GM19468 (cell line): ENCODE measurements around the gene PAK2.
"Not testable (repeated sequence)": the region's sequence is repeated elsewhere in the genome, so short reads cannot be mapped to it uniquely, and the experiment has no call there.

ENCODE experiments used
- ATAC-seq: cut with Tn5 transposase; IDR thresholded peaks from one replicate; pipeline ENCODE4 v1.9.1; 2021; ENCODE audit warnings: mild to moderate bottlenecking, moderate library complexity, moderate number of reproducible peaks; ENCODE audit not compliant: unreplicated experiment; ENCODE audit errors: extremely low read depth

PAK2 gene

DNA sequence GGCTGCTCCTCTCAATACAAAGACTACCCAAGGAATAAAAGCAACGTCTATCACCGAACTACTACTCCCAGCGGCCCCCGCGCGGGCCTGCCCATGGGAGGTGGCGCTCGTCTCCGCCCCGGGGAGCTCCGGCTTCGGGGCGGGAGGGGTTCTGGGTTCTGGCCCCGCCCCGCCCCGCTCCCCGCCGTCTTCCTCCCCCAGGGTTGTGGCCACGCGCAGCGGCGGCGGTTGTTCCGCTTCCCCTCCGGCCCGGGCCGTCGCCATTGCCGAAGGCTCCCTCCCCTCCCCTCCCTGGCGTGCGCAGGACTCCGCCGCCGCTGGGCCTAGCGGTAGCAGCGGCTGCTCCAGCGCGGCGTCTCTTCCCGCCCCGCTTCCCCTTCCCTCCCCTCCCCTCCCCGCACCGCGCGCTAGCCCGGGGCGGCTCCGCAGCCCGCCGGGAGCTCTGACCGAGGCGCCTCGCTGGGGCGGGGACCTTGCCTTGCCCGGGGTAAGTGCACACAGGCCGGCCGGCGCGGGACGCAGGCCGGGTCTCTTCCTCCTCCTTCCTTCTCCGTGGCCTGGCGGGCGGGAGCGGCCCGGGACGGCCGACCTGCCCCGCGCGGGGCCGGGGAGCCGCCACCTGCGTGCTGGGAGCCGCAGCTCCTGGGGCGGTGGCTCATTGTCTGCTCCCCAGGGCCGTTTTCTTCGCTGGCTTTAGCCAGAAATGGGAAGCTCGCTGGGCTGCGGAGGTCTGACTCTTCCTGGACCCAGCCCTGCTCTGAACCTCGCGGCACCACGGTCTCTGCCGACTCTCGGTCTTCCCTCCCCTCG is at the start of gene PAK2:
Gene PAK2 (plus strand): TSS at position 187 of the 810 bp plus-strand sequence. CDS start 42,790 bp downstream, outside the sequence.
- peak; percentile 74 for ATAC-seq

- no peak for ATAC-seq
Measured at GRCh38 chr3:196689941-196690660, 49.6 kb upstream of the PAK2 start.

DNA sequence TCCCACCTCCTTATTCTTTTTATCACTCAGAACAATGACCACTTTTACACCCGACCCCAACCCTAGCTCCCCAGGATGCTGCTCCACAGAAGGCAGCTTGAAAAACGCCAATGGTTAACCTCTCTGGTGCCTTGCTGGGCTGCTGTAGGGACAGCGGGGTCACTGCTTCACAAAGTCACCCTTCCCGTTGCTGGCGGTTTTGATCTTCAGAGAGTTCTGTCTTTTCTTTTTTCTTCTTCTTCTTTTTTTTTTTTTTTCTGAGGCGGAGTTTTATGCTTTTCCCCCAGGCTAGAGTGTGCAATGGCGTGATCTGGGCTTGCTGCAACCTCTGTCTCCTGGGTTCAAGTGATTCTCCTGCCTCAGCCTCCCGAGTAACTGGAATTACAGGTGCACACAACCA is 48.3 kb upstream of the PAK2 start:
- ATAC-seq, result no peak

- no peak for ATAC-seq
Measured at GRCh38 chr3:196694202-196694638, 45.4 kb upstream of the PAK2 start.

DNA sequence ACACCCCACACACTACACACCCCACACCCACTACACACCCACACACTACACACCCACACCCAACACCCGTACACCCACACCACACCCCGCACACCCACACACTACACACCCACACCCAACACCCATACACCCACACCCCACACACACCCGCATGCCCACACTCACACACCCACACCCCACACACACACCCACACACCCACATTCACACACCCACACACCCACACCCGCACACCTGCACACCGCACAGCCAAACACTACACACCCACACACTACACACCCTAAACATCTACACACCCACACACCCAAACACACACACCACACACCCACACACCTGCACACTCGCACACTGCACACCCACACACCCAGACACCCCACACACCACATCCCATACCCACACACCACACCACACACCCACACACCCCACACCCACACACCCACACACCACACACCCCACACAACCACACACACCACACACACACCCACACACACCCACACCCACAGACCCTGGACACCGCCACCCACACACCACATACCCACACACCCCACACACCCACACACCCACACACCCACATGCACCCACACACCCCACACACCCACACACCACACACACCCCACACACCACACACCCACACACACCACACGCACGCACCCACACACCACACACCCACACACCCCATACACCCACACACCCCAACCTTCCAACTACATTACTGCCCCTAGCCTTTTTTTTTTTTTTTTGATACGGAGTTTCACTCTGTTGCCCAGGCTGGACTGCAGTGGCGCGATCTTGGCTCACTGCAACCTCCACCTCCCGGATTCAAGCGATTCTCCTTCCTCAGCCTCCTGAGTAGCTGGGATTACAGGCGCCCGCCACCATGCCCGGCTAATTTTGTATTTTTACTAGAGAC is 44.5 kb upstream of the PAK2 start:
- ATAC-seq, result no peak

DNA sequence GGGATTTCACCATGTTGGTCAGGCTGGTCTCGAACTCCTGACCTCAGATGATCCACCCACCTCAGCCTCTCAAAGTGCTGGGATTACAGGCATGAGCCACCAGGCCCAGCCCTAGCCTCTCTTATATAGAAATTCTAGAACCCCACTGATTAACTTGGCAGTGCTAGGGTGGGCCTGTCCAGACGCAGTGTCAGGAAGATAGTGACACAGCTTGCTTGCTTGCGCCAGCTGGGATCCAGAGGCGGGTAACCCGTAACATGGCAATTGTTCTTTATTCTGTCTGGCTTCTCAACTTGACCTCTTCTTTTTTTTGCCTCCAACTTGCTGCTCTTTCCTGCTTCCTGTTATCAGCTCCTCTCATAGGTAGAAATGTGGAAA is 43.8 kb upstream of the PAK2 start:
- no peak for ATAC-seq

DNA sequence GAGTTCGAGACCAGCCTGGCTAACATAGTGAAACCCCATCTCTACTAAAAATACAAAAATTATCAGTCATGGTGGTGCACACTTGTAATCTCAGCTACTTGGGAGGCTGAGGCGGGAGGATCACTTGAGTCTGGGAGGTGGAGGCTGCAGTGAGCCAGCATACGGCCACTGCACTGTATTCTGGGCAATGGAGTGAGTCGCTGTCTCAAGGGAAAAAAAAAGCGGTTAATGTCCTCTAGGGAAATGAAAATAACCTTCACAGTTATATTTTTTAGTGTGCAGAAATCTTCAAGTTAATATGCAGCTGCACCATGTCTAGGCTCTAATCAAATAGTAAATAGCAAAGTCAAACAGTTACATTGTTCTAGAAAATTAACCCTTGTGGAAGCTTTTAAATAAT is 42.4 kb upstream of the PAK2 start:
- ATAC-seq, result no peak

DNA sequence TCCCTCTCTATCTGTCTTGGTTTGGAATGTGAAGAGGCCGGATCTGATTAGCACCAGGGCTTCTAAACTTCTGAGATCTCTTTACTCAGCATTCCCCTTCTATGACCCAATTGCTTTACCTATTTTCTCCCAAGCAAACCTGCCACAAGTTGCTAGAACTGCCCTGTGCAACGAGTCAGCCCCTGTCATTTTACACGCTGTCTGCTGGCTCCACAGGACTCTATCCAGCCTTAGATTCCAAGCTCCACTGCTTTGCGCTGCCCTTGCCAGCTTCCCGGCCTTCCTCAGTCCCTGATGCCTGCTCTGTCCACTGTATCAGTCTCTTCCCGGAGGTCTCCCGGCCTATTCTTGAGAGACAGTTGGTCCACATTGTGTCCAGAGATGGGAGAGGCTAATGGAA is 39.9 kb upstream of the PAK2 start:
- no peak for ATAC-seq

DNA sequence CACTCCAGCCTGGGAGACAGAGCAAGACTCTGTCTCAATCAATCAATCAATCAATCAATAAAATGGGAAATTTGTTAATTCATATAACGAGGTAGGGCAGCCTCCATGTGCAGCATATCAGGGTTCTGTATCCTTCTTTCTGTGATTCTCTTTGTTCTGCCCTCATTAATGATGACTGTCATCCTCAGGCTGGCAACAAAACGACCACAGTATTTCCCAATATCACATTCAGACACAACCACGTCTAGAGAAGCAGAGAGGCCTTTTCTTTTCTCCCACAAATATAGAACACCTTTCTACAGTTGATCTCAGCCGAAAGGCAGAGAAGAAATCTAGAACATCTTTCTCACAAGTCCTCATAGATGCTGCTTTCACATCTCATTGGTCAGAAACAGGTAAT is 38.9 kb upstream of the PAK2 start:
- ATAC-seq, result no peak

GRCh38 chr3:196706327-196706726 is 33.3 kb upstream of the PAK2 start:
- no peak for ATAC-seq

GRCh38 chr3:196706731-196707130 is 32.9 kb upstream of the PAK2 start:
- ATAC-seq, result no peak

GRCh38 chr3:196707566-196707965 is 32.1 kb upstream of the PAK2 start:
- no peak for ATAC-seq

DNA sequence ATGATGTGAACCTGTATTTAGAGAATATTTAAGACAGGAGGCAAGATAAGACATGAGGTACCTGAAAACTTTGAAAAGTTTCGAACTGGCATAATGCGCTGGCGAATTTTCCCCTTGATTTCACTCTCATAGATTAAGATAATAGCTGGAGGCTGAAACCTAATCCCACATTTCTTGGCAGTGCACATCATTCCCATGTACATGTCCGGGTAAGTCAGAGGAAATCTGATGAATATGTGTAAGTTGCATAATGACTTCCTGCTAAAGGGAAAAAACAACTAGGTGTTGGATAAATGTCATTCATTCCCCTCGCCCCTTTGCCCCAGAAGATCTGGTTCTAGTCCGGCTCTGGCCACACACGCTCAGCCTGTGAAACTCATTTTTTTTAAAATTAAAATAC is 31.2 kb upstream of the PAK2 start:
- no peak for ATAC-seq

DNA sequence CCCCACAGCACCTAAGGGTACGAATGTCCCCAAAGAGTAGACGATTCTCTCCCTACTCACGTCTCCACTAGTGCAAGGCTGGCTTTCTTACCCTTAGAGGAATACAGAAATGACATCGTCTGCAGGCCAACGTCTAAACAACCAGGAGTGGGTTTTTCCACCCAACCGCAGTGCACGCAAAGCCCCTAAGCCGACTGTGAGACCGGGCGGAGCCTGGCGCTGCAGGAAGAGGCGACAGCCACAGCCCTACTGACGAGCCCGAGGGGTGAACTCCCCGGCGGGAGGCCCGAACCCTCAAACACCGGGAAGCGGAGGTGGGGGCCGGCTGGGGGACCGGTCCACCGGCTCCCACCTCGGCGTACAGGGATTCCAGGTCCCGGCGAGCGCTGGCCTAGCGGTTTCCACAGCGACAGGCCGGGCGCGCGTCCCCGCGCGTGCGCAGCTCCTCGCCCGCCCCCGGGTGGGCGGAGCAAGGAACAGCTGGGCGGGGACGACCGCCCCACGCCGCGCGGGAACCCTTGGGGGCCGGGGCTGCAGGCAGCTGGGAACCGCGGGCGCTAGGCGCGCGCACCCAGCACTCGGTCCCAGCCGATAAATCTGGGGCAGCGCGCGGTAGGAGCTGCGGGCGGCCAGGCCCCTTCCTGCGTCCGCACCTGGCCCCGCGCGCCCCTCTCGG is 27.7 kb upstream of the PAK2 start, which contains the start of the genes CEP19 and PIGX:
Gene CEP19 (minus strand): TSS at position 413 of the 676 bp plus-strand sequence. CDS start 3,593 bp downstream, outside the sequence.
Gene PIGX (plus strand): TSS at position 540 of the 676 bp plus-strand sequence.
- ATAC-seq, result peak; percentile 75

DNA sequence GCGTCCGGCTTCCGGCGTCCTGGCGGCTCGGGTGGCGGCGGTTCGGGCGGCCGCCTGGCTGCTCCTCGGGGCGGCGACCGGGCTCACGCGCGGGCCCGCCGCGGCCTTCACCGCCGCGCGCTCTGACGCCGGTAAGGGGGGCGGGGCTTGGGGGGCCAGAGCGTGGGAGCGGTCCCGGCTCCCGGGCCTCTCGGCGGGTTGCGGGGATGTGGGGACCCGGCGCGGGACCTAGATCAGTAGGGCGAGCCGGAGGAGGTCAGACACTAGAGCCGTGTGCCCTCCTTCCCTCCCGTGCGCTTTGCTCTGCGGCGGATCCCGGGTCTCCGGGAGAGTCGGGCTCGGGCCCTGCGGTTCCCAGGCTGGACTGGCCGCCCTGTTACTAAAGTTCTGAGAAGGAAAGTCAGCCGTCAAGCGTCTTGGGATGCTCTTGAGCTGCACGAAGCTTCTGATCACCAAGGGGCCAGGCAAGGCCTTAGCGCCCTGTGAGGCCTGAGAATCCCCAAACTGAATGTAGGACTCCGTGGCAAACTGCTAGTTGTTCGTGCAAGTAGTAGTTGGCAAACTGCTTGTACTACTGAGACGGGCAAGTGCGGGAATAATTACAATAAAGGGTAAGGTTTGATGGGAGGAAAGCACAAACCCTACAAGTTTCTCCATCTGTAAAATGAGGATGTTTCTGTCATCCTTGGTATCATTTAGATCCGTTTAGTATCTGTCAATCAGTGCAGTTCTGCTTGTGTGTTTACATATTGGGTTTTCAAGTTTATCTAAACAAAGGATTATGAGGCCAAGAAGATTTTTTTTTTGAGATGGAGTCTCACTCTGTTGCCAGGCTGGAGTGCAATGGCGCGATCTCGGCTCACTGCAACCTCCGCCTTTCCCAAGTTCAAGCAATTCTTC is 26.9 kb upstream of the PAK2 start:
- no peak for ATAC-seq

DNA sequence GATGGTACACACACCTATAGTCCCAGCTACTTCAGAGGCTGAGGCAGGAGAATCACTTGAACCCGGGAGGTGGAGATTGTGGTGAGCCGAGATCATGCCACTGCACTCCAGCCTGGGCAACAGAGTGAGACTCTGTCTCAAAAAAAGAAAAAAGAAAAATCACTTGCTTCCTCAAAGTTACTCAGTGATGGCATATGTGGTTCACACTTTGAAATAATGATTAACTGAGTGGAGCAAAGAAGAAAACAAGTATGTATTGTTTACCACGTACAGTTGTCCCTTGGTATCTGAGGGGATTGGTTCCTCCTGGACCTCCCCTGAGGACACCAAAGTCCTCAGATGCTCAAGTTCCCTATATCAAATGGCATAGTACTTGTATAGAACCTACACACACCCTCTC is 22.5 kb upstream of the PAK2 start:
- ATAC-seq, result not testable (repeated sequence)

GRCh38 chr3:196721097-196721496 is 18.6 kb upstream of the PAK2 start:
- ATAC-seq, result no peak

- ATAC-seq, result no peak
Measured at GRCh38 chr3:196726788-196727675, 12.6 kb upstream of the PAK2 start.
